ENCODE measurements around the gene ALPK1. TPM values are rescaled to one million over a fixed set of nuclear protein-coding genes. Genes with fewer than 3 reads are reported as not detected.
"Not testable (repeated sequence)": the region's sequence is repeated elsewhere in the genome, so short reads cannot be mapped to it uniquely, and the experiment has no call there.

ALPK1 gene
- total RNA-seq, 1 experiment from 2014 or later: 5.3 TPM

- DNase-seq (ENCODE audit: low read depth); in situ Hi-C loops (cut with HindIII; ENCODE audit: low pct_unique_long_range_greater_than_20kb, low sequenced_read_pairs): not testable (repeated sequence)
Observed at GRCh38 chr4:112490808-112491207, 193.6 kb downstream of the ALPK1 start.

Other genes with a start within 250 kb of the ALPK1 start
- gene FAM241A, start 151.9 kb upstream of the ALPK1 start, total RNA-seq (2014; rRNA removed; shearing (Covaris generic); ENCODE audit: low replicate concordance): 0.03 TPM in 1 of 2 replicates, not detected in the other
- gene AP1AR, start 65.6 kb upstream of the ALPK1 start, total RNA-seq (2014; rRNA removed; shearing (Covaris generic); ENCODE audit: low replicate concordance): 12.4 and 17.7 TPM in 2 replicates
- 6.0 and 6.5 TPM in 2 replicates for gene TIFA, start 11.5 kb upstream of the ALPK1 start, total RNA-seq (2014; rRNA removed; shearing (Covaris generic); ENCODE audit: low replicate concordance)
- gene NEUROG2, start 218.8 kb downstream of the ALPK1 start, total RNA-seq (2014; rRNA removed; shearing (Covaris generic); ENCODE audit: low replicate concordance): not detected in 2 replicates